HL-60 (cell line): ENCODE results near the gene SORL1.

Source experiments
- DNase-seq, 2 experiments: peaks; one replicate each; pipeline ENCODE4 v3.0.0-alpha.2; 2010 to 2020; ENCODE audit warnings: low read depth in 1 of 2, low spot score in 1 of 2
- H3K27ac ChIP-seq: fragments of 250-450 bp; sonication (Bioruptor Pico); replicated peaks from 2 replicates; pipeline ENCODE4 v1.5.1; 2020; ENCODE audit warnings: mild to moderate bottlenecking, moderate library complexity
- H3K27me3 ChIP-seq: fragments of 250-450 bp; sonication (Bioruptor Pico); 2 replicates; pipeline ENCODE4 v1.5.1; 2021; ENCODE audit warnings: mild to moderate bottlenecking, moderate library complexity; ENCODE audit not compliant: insufficient read depth, poor library complexity, severe bottlenecking
- H3K4me3 ChIP-seq: replicated peaks from 2 replicates; pipeline ENCODE4 v1.5.1; 2011; ENCODE audit warnings: mild to moderate bottlenecking, control low read depth, low read length; ENCODE audit not compliant: insufficient read depth
- CTCF ChIP-seq: IDR thresholded peaks from one replicate; pipeline ENCODE4 v1.5.1; 2011; ENCODE audit warnings: low read length, control low read depth, inconsistent platforms; ENCODE audit not compliant: insufficient read depth
- GABPA ChIP-seq: IDR thresholded peaks from 2 replicates; pipeline ENCODE4 v1.6.1; 2012; ENCODE audit warnings: low read depth
- POLR2AphosphoS5 ChIP-seq: IDR thresholded peaks from 2 replicates; pipeline ENCODE4 v1.6.1; 2012; ENCODE audit warnings: low read depth
- REST ChIP-seq: IDR thresholded peaks from 2 replicates; pipeline ENCODE4 v1.6.1; 2012; ENCODE audit warnings: low read depth; ENCODE audit not compliant: insufficient replicate concordance
- SPI1 ChIP-seq: IDR thresholded peaks from 2 replicates; pipeline ENCODE4 v1.6.1; 2012; ENCODE audit warnings: low read depth, mild to moderate bottlenecking, borderline replicate concordance

The SORL1 gene

GRCh38 chr11:121561716-121562115 is 109.6 kb downstream of the SORL1 start:
- H3K4me3 ChIP-seq: no peak overlapping the region
- TF ChIP-seq CTCF (no peak), GABPA (no peak), REST (no peak), SPI1 (no peak), POLR2AphosphoS5 (no peak)
- no peak overlapping the region for H3K27ac ChIP-seq
- H3K27me3 ChIP-seq: no peaks in the 10 kb centered on the region
- DNase-seq: no peak

- Histone ChIP-seq H3K27ac (no peak overlapping the region), H3K27me3 (no peaks in the 10 kb centered on the region)
- no peak for DNase-seq
These were observed 110.9 kb downstream of the SORL1 start for GRCh38 chr11:121563003-121563402.

More at GRCh38 chr11:121563003-121563402, 110.9 kb downstream of the SORL1 start:
- no peak overlapping the region for H3K4me3 ChIP-seq
- TF ChIP-seq REST (no peak), POLR2AphosphoS5 (no peak), SPI1 (no peak), GABPA (no peak), CTCF (no peak)
